Endothelial cell of umbilical vein (primary cell): ENCODE data around the gene LCN6. TPM values are rescaled to one million over a fixed set of nuclear protein-coding genes. Genes with fewer than 3 reads are reported as not detected.

ENCODE experiments used
- BruUV-seq: library from RNA; stranded (reverse); fragments of 400-500 nt; replicated peaks from 2 replicates; lab custom pipeline; 2021; lab: Mats Ljungman, UMichigan
- CTCF ChIA-PET: fragments of 300-600, 350-600 bp; sonication (Branson Sonifier 250); formaldehyde crosslinking; loops from one replicate; lab custom pipeline; 2021; ENCODE audit warnings: antibody characterized with exemption, inconsistent platforms; lab: Charles Lee
- POLR2A ChIA-PET: fragments of 300-600, 350-600 bp; sonication (Branson Sonifier 250); formaldehyde crosslinking; loops from one replicate; lab custom pipeline; 2021; ENCODE audit warnings: antibody characterized with exemption, inconsistent platforms; lab: Charles Lee
- DNase-seq: peaks from one replicate; pipeline ENCODE4 v3.0.0-alpha.2; 2011; ENCODE audit warnings: low read depth, low spot score
- FAIRE-seq: peaks from 2 replicates; lab custom pipeline; 2011; peaks lifted over from hg19 to GRCh38; lab: Jason Lieb, UNC
- H2AFZ ChIP-seq: 2 replicates; pipeline ENCODE4 v1.6.0; 2012; ENCODE audit warnings: low read depth, low read length, control low read depth, inconsistent platforms
- H3K27ac ChIP-seq: 2 replicates; pipeline ENCODE4 v1.5.1; 2011; ENCODE audit warnings: low read depth, mild to moderate bottlenecking, control low read depth, low read length, moderate library complexity; ENCODE audit not compliant: insufficient read depth
- H3K27me3 ChIP-seq, 2 experiments: 2 replicates each; pipeline versions ENCODE4 v1.6.0 to v1.6.1; 2011; ENCODE audit warnings: low read length in 2 of 2, mixed read lengths in 1 of 2; ENCODE audit not compliant: control insufficient read depth in 2 of 2, insufficient read depth in 2 of 2
- H3K36me3 ChIP-seq, 2 experiments: 2 replicates in 1 of 2; 3 replicates in 1 of 2; pipeline ENCODE4 v1.5.1; 2011; ENCODE audit warnings: low read length in 2 of 2, mild to moderate bottlenecking in 1 of 2, moderate library complexity in 1 of 2; ENCODE audit not compliant: control insufficient read depth in 2 of 2, insufficient read depth in 2 of 2; ENCODE audit errors: extremely low read depth in 1 of 2
- H3K4me1 ChIP-seq: 3 replicates; pipeline ENCODE4 v1.5.1; 2011; ENCODE audit warnings: mild to moderate bottlenecking, low read length; ENCODE audit not compliant: control insufficient read depth, insufficient read depth; ENCODE audit errors: extremely low read depth
- H3K4me2 ChIP-seq: 2 replicates; pipeline ENCODE4 v1.6.1; 2011; ENCODE audit warnings: low read length, control low read depth, mixed read lengths; ENCODE audit not compliant: insufficient read depth
- H3K4me3 ChIP-seq, 3 experiments: fragments of 200-600 bp in 1 of 3; sonication (generic), shearing (Covaris generic) in 1 of 3; replicated peaks in 1 of 3; 2 replicates each; pipeline ENCODE4 v1.5.1; 2011 to 2016; ENCODE audit warnings: control low read depth in 3 of 3, low read length in 3 of 3, mild to moderate bottlenecking in 2 of 3, inconsistent platforms in 1 of 3, low read depth in 1 of 3, moderate library complexity in 1 of 3; ENCODE audit not compliant: insufficient read depth in 1 of 3
- H3K79me2 ChIP-seq: 2 replicates; pipeline ENCODE4 v1.6.0; 2012; ENCODE audit warnings: low read length, inconsistent platforms; ENCODE audit not compliant: control insufficient read depth, insufficient read depth
- H3K9ac ChIP-seq: replicated peaks from 2 replicates; pipeline ENCODE3; 2011; ENCODE audit warnings: low read length, control low read depth; ENCODE audit not compliant: insufficient read depth; ENCODE audit errors: extremely low read depth
- H3K9me1 ChIP-seq: replicated peaks from 3 replicates; pipeline ENCODE4 v1.6.0; 2011; ENCODE audit warnings: mild to moderate bottlenecking, low read length; ENCODE audit not compliant: control insufficient read depth, insufficient read depth; ENCODE audit errors: extremely low read depth
- H3K9me3 ChIP-seq: replicated peaks from 2 replicates; pipeline ENCODE4 v1.5.1; 2012; ENCODE audit warnings: low read length, inconsistent platforms; ENCODE audit not compliant: control insufficient read depth, insufficient read depth
- H4K20me1 ChIP-seq: replicated peaks from 2 replicates; pipeline ENCODE3; 2011; ENCODE audit warnings: mild to moderate bottlenecking, low read length; ENCODE audit not compliant: control insufficient read depth, insufficient read depth; ENCODE audit errors: extremely low read depth
- GATA2 ChIP-seq: IDR thresholded peaks from 2 replicates; pipeline ENCODE4 v1.7.0; 2011; ENCODE audit warnings: low read depth, mild to moderate bottlenecking, moderate library complexity, mixed read lengths, low read length; ENCODE audit not compliant: insufficient read length, insufficient read depth
- JUN ChIP-seq: IDR thresholded peaks from 2 replicates; pipeline ENCODE4 v1.6.1; 2011; ENCODE audit warnings: borderline replicate concordance, low read depth; ENCODE audit not compliant: insufficient read length, insufficient read depth
- MYC ChIP-seq: IDR thresholded peaks from one replicate; pipeline ENCODE4 v1.6.1; 2011; ENCODE audit warnings: mild to moderate bottlenecking, low read depth, low read length
- POLR2A ChIP-seq: IDR thresholded peaks from 2 replicates; pipeline ENCODE4 v1.6.1; 2012; ENCODE audit warnings: low read depth, mild to moderate bottlenecking, control low read depth, low read length
- POLR2AphosphoS5 ChIP-seq: IDR thresholded peaks from 2 replicates; pipeline ENCODE4 v1.6.1; 2012; ENCODE audit warnings: low read depth, mild to moderate bottlenecking, control low read depth, low read length, moderate library complexity; ENCODE audit not compliant: insufficient read depth
- dilution Hi-C: fragments of 300-500 bp; cut with MboI; formaldehyde crosslinking; loops from one replicate; pipeline ENCODE4 v1.15.0; 2019; ENCODE audit warnings: low sequenced_read_pairs; ENCODE audit not compliant: extremely low pct_ligation_motif_present
- intact Hi-C: fragments of 100-400 bp; cut with micrococcal nuclease; formaldehyde crosslinking; loops from one replicate; pipeline ENCODE4 v1.10.0; 2022
- polyA plus RNA-seq, 4 experiments: library from polyadenylated mRNA; depleted of rRNA in 3 of 4; stranded (reverse) in 3 of 4; unstranded in 1 of 4; fragments of >200 nt; gene quantifications; 2 replicates each; pipeline versions ENCODE4 v1.2.1 to v1.2.3, GENCODE V29; 2011 to 2012; ENCODE audit warnings: missing spikeins in 1 of 4
- total RNA-seq: library from RNA; stranded (reverse); gene quantifications from 2 replicates; pipeline ENCODE4 v1.2.3, GENCODE V29; 2021

Gene LCN6
- total and polyA plus RNA-seq, 2 donors (not counting 3 experiments of a cell fraction or from before 2014, with no cell fraction given), result 0.17 TPM; not detected in 1

- Histone ChIP-seq H3K4me1 (peaks cover 7% of the 10 kb centered on the region), H3K9ac (no peak overlapping the region), H3K27me3 (peaks cover 17 to 18% of the 10 kb centered on the region in 2 experiments), H3K9me3 (no peaks in the 10 kb centered on the region), H3K4me3 (no peak overlapping the region), H3K79me2 (peaks cover 1% of the 10 kb centered on the region), H3K27ac (no peak overlapping the region), H3K36me3 (peaks cover 0 to 2% of the 10 kb centered on the region in 2 experiments), H3K9me1 (no peaks in the 10 kb centered on the region), H3K4me2 (no peak overlapping the region), H2AFZ (no peak overlapping the region), H4K20me1 (no peaks in the 10 kb centered on the region)
- no peak for TF ChIP-seq JUN
- TF ChIP-seq POLR2AphosphoS5, result no peak
- no peak for TF ChIP-seq MYC
- TF ChIP-seq POLR2A, result no peak
- no peak for DNase-seq
- ChIA-PET POLR2A (no interaction called here), CTCF (interaction anchor here (1.2 to 1.7 kb wide), 5 partner anchors 12 to 269 kb away, joined by 3 to 7 read pairs (median 4); partner anchors contain the start of gene AJM1)
- dilution Hi-C loops, result no loop called here
- no peak for FAIRE-seq
- BruUV-seq, result no TSS peak
- intact Hi-C loops, result loop anchor here (5.0 kb wide), 3 partner anchors 53 to 93 kb away; partner anchors contain the start of genes PHPT1 and TRAF2
Measured at GRCh38 chr9:136794281-136794999, 46.1 kb upstream of the LCN6 start.

DNA sequence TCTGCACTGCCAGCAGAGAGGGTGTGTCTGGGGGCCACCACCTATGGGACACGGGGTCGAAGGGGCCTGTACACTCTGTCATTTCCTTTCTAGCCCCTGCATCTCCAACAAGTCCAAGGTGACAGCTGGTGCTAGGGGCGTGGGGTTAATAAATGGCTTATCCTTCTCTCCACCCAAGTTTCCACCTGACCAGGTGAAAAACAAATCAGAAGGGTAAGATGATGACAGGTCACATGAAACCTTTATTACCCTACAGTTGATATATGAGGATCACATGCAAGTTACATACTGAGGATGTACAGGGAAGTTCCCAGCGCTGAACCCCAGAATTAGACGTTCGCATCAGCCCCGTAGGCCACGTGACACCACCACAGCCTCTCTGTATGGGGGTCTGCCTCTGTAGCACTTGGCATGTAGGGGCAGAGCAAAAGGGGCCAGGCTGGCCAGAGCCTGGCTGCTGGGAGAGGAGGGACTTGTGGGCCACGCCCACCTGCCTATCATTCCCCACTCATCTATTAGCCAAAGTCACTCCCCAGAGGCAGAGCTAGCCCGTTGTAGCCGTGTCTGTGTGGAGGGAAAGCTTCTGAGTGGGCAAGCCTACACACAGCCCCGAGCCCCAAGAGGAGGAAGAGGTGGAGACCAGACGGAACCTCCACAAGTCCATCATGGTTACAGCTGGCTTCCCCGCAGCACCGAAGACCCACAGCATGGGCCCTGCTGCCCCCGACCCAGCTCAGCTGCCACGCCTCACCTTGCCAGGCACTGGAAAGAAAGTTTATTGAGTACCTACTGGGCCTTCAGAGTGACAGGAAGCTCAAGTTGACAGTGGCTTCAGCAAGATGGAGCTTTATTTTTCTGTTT, 45.0 kb upstream of the LCN6 start:
- dilution Hi-C loops (no loop called here), intact Hi-C loops (loop anchor here (5.0 kb wide), 3 partner anchors 54 to 94 kb away; partner anchors contain the start of genes PHPT1 and TRAF2)
- CTCF ChIA-PET, result interaction anchor here (1.1 to 2.0 kb wide), 8 partner anchors 8 to 270 kb away, joined by 3 to 8 read pairs (median 4); partner anchors contain the start of genes AJM1 and RABL6
- H3K27ac ChIP-seq, result no peak overlapping the region
- H3K9me3 ChIP-seq, result no peaks in the 10 kb centered on the region
- no peak overlapping the region for H3K4me2 ChIP-seq
- H4K20me1 ChIP-seq, result no peaks in the 10 kb centered on the region
- TF ChIP-seq GATA2 (no peak), POLR2A (peak; percentile 28)
- H3K9ac ChIP-seq, result no peak overlapping the region
- no peaks in the 10 kb centered on the region for H3K9me1 ChIP-seq
- BruUV-seq, result TSS peak; percentile 10
- FAIRE-seq (no peak), DNase-seq (no peak)
- peaks cover 7% of the 10 kb centered on the region for H3K4me1 ChIP-seq
- peaks cover 0 to 2% of the 10 kb centered on the region in 2 experiments for H3K36me3 ChIP-seq
- H3K27me3 ChIP-seq, result peaks cover 7 to 9% of the 10 kb centered on the region in 2 experiments
- peaks cover 1% of the 10 kb centered on the region for H3K79me2 ChIP-seq
- POLR2A ChIA-PET, result no interaction called here
- H2AFZ ChIP-seq, result no peak overlapping the region
- no peak overlapping the region for H3K4me3 ChIP-seq
